GM23338 (cell line): ENCODE data around the gene SLC6A18. TPM values are rescaled to one million over a fixed set of nuclear protein-coding genes. Genes with fewer than 3 reads are reported as not detected.

Experiments used
- ATAC-seq: fragments of 200-7000 bp; cut with Tn5 transposase; 3 replicates; pipeline ENCODE4 v1.9.1; 2020
- DNase-seq: peaks from one replicate; pipeline ENCODE4 v3.0.0-alpha.2; 2015; ENCODE audit warnings: low spot score
- H2AFZ ChIP-seq: fragments of 200-600 bp; sonication (generic); 2 replicates; pipeline ENCODE4 v1.8.0; 2016; ENCODE audit warnings: antibody characterized with exemption, mild to moderate bottlenecking, moderate library complexity
- H3F3A ChIP-seq: fragments of 200-600 bp; sonication (generic); replicated peaks from 2 replicates; pipeline ENCODE4 v1.8.0; 2017; ENCODE audit warnings: antibody characterized with exemption, mixed run types, low read depth
- H3K27ac ChIP-seq: fragments of 200-600 bp; sonication (generic); 2 replicates; pipeline ENCODE4 v1.6.1; 2016; ENCODE audit warnings: low read depth
- H3K27me3 ChIP-seq: fragments of 200-600 bp; sonication (generic); 2 replicates; pipeline ENCODE4 v1.8.0; 2016; ENCODE audit warnings: mild to moderate bottlenecking, mixed run types, moderate library complexity; ENCODE audit not compliant: insufficient read depth
- H3K36me3 ChIP-seq: fragments of 200-600 bp; sonication (generic); 2 replicates; pipeline ENCODE4 v1.8.0; 2016; ENCODE audit warnings: mild to moderate bottlenecking; ENCODE audit not compliant: insufficient read depth
- H3K4me1 ChIP-seq: fragments of 200-600 bp; sonication (generic); 2 replicates; pipeline ENCODE4 v1.8.0; 2016; ENCODE audit warnings: mild to moderate bottlenecking, moderate library complexity; ENCODE audit not compliant: insufficient read depth
- H3K4me2 ChIP-seq: fragments of 200-600 bp; sonication (generic); 2 replicates; pipeline ENCODE4 v1.7.1; 2017; ENCODE audit warnings: mixed run types
- H3K4me3 ChIP-seq: fragments of 200-600 bp; sonication (generic); 2 replicates; pipeline ENCODE4 v1.6.1; 2016; ENCODE audit warnings: mixed run types
- H3K79me2 ChIP-seq: fragments of 200-600 bp; sonication (generic); replicated peaks from 2 replicates; pipeline ENCODE4 v1.8.0; 2017; ENCODE audit warnings: mild to moderate bottlenecking; ENCODE audit not compliant: insufficient read depth
- H3K9me2 ChIP-seq: fragments of 200-600 bp; sonication (generic); 2 replicates; pipeline ENCODE4 v1.8.0; 2017; ENCODE audit not compliant: insufficient read depth
- H4K20me1 ChIP-seq: fragments of 200-600 bp; sonication (generic); replicated peaks from 2 replicates; pipeline ENCODE4 v1.8.0; 2017; ENCODE audit warnings: mild to moderate bottlenecking; ENCODE audit not compliant: insufficient read depth
- H3K27ac Mint-ChIP-seq: 2 replicates; pipeline ENCODE4 v1.8.0; 2020; ENCODE audit warnings: inconsistent platforms, mild to moderate bottlenecking, moderate library complexity, mixed read lengths
- H3K27me3 Mint-ChIP-seq: 3 replicates; pipeline ENCODE4 v1.8.0; 2022; ENCODE audit warnings: low read depth, mild to moderate bottlenecking, moderate library complexity, mixed read lengths, inconsistent platforms; ENCODE audit not compliant: insufficient read depth, poor library complexity
- H3K36me3 Mint-ChIP-seq: 3 replicates; pipeline ENCODE4 v1.8.0; 2021; ENCODE audit warnings: low read depth, mild to moderate bottlenecking, inconsistent platforms, moderate library complexity, mixed read lengths
- H3K4me1 Mint-ChIP-seq: 3 replicates; pipeline ENCODE4 v1.8.0; 2020; ENCODE audit warnings: mild to moderate bottlenecking, inconsistent platforms, mixed read lengths
- H3K4me3 Mint-ChIP-seq: 3 replicates; pipeline ENCODE4 v1.8.0; 2021; ENCODE audit warnings: moderate library complexity, mild to moderate bottlenecking, inconsistent platforms, mixed read lengths
- H3K9me3 Mint-ChIP-seq: 3 replicates; pipeline ENCODE4 v1.8.0; 2020; ENCODE audit warnings: moderate library complexity, mild to moderate bottlenecking, inconsistent platforms, mixed read lengths
- POLR2AphosphoS5 ChIP-seq: IDR thresholded peaks from 2 replicates; pipeline ENCODE4 v1.6.1; 2016; ENCODE audit warnings: antibody characterized with exemption, low read depth
- polyA plus RNA-seq: library from polyadenylated mRNA; unstranded; fragments of >200 nt; fragmentation: Nextera tagmentation; extraction: Ambion mirVana; gene quantifications from 2 replicates; pipeline ENCODE4 v1.2.1, GENCODE V29; 2016
- total RNA-seq: library from RNA; depleted of rRNA; stranded (reverse); fragments of >200 nt; shearing (Covaris generic); gene quantifications from 2 replicates; pipeline ENCODE4 v1.2.3, GENCODE V29; 2014
- TF ChIP-seq, protein P1 (sequence below): fragments of 250-450 bp; sonication (Bioruptor Pico); IDR thresholded peaks from 2 replicates; pipeline ENCODE4 v1.5.0; 2020; ENCODE audit warnings: mild to moderate bottlenecking, moderate library complexity
- TF ChIP-seq, protein P2 (sequence below): IDR thresholded peaks from one replicate; pipeline ENCODE4 v1.6.1; 2018; ENCODE audit warnings: antibody characterized with exemption; ENCODE audit not compliant: unreplicated experiment

Gene SLC6A18
- total and polyA plus RNA-seq, 2 experiments from 2014 or later: not detected

DNA sequence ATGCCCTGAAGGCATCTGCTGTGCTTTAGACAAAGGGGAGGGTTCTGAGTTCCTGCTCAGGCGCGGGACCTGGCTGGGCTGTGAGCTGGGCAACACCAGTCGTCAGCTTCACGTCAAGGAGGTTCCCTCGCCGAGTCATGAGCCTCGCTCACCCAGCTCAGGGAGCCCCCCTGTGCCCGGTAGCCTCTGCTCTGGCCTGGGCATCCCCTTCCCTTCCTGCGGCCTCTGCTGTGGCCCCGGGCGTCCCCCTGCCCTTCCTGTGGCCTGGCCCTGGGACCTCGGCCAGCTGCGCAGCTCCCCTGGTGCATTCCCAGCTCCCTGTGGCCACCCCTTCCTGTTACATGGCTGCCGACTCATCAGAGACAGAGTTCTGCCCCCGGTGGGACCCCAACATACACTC, 39.8 kb downstream of the SLC6A18 start:
- no peak overlapping the region for H3K27ac Mint-ChIP-seq
- H3K27me3 Mint-ChIP-seq: peaks cover 9% of the 10 kb centered on the region
- Histone ChIP-seq H3K9me2 (no peaks in the 10 kb centered on the region), H3K4me1 (no peaks in the 10 kb centered on the region), H2AFZ (no peak overlapping the region), H3K79me2 (no peaks in the 10 kb centered on the region), H4K20me1 (no peaks in the 10 kb centered on the region), H3K36me3 (peaks cover 29% of the 10 kb centered on the region), H3K4me2 (no peak overlapping the region), H3K27me3 (no peaks in the 10 kb centered on the region), H3F3A (no peaks in the 10 kb centered on the region), H3K4me3 (no peak overlapping the region), H3K27ac (no peak overlapping the region)
- H3K4me3 Mint-ChIP-seq: no peak overlapping the region
- H3K36me3 Mint-ChIP-seq: peaks cover 82% of the 10 kb centered on the region
- TF ChIP-seq POLR2AphosphoS5: no peak
- TF ChIP-seq, protein P1, sequence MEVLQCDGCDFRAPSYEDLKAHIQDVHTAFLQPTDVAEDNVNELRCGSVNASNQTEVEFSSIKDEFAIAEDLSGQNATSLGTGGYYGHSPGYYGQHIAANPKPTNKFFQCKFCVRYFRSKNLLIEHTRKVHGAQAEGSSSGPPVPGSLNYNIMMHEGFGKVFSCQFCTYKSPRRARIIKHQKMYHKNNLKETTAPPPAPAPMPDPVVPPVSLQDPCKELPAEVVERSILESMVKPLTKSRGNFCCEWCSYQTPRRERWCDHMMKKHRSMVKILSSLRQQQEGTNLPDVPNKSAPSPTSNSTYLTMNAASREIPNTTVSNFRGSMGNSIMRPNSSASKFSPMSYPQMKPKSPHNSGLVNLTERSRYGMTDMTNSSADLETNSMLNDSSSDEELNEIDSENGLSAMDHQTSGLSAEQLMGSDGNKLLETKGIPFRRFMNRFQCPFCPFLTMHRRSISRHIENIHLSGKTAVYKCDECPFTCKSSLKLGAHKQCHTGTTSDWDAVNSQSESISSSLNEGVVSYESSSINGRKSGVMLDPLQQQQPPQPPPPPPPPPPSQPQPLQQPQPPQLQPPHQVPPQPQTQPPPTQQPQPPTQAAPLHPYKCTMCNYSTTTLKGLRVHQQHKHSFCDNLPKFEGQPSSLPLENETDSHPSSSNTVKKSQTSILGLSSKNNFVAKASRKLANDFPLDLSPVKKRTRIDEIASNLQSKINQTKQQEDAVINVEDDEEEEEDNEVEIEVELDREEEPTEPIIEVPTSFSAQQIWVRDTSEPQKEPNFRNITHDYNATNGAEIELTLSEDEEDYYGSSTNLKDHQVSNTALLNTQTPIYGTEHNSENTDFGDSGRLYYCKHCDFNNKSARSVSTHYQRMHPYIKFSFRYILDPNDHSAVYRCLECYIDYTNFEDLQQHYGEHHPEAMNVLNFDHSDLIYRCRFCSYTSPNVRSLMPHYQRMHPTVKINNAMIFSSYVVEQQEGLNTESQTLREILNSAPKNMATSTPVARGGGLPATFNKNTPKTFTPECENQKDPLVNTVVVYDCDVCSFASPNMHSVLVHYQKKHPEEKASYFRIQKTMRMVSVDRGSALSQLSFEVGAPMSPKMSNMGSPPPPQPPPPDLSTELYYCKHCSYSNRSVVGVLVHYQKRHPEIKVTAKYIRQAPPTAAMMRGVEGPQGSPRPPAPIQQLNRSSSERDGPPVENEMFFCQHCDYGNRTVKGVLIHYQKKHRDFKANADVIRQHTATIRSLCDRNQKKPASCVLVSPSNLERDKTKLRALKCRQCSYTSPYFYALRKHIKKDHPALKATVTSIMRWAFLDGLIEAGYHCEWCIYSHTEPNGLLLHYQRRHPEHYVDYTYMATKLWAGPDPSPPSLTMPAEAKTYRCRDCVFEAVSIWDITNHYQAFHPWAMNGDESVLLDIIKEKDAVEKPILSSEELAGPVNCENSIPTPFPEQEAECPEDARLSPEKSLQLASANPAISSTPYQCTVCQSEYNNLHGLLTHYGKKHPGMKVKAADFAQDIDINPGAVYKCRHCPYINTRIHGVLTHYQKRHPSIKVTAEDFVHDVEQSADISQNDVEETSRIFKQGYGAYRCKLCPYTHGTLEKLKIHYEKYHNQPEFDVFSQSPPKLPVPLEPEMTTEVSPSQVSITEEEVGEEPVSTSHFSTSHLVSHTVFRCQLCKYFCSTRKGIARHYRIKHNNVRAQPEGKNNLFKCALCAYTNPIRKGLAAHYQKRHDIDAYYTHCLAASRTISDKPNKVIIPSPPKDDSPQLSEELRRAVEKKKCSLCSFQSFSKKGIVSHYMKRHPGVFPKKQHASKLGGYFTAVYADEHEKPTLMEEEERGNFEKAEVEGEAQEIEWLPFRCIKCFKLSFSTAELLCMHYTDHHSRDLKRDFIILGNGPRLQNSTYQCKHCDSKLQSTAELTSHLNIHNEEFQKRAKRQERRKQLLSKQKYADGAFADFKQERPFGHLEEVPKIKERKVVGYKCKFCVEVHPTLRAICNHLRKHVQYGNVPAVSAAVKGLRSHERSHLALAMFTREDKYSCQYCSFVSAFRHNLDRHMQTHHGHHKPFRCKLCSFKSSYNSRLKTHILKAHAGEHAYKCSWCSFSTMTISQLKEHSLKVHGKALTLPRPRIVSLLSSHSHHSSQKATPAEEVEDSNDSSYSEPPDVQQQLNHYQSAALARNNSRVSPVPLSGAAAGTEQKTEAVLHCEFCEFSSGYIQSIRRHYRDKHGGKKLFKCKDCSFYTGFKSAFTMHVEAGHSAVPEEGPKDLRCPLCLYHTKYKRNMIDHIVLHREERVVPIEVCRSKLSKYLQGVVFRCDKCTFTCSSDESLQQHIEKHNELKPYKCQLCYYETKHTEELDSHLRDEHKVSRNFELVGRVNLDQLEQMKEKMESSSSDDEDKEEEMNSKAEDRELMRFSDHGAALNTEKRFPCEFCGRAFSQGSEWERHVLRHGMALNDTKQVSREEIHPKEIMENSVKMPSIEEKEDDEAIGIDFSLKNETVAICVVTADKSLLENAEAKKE (CRISPR knock-in tag): no peak
- TF ChIP-seq, protein P2, sequence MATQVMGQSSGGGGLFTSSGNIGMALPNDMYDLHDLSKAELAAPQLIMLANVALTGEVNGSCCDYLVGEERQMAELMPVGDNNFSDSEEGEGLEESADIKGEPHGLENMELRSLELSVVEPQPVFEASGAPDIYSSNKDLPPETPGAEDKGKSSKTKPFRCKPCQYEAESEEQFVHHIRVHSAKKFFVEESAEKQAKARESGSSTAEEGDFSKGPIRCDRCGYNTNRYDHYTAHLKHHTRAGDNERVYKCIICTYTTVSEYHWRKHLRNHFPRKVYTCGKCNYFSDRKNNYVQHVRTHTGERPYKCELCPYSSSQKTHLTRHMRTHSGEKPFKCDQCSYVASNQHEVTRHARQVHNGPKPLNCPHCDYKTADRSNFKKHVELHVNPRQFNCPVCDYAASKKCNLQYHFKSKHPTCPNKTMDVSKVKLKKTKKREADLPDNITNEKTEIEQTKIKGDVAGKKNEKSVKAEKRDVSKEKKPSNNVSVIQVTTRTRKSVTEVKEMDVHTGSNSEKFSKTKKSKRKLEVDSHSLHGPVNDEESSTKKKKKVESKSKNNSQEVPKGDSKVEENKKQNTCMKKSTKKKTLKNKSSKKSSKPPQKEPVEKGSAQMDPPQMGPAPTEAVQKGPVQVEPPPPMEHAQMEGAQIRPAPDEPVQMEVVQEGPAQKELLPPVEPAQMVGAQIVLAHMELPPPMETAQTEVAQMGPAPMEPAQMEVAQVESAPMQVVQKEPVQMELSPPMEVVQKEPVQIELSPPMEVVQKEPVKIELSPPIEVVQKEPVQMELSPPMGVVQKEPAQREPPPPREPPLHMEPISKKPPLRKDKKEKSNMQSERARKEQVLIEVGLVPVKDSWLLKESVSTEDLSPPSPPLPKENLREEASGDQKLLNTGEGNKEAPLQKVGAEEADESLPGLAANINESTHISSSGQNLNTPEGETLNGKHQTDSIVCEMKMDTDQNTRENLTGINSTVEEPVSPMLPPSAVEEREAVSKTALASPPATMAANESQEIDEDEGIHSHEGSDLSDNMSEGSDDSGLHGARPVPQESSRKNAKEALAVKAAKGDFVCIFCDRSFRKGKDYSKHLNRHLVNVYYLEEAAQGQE: no peak
- ATAC-seq: no peak
- no peaks in the 10 kb centered on the region for H3K4me1 Mint-ChIP-seq
- no peak for DNase-seq
- peaks cover 20% of the 10 kb centered on the region; the same call in 2 of the 3 replicates for H3K9me3 Mint-ChIP-seq
